SJCRH30 (cell line): ENCODE results near the gene KCNMA1. TPM values are rescaled to one million over a fixed set of nuclear protein-coding genes. Genes with fewer than 3 reads are reported as not detected.
"Not testable (repeated sequence)": the region's sequence is repeated elsewhere in the genome, so short reads cannot be mapped to it uniquely, and the experiment has no call there.

Source experiments
- DNase-seq, 2 experiments: peaks; one replicate each; pipeline ENCODE4 v3.0.0-alpha.2; 2015 to 2020
- H3K27ac ChIP-seq: fragments of 250-450 bp; sonication (Bioruptor Pico); 2 replicates; pipeline ENCODE4 v1.5.1; 2020; ENCODE audit warnings: mild to moderate bottlenecking, moderate library complexity
- H3K27me3 ChIP-seq: fragments of 250-450 bp; sonication (Bioruptor Pico); 2 replicates; pipeline ENCODE4 v1.5.1; 2020; ENCODE audit warnings: mild to moderate bottlenecking, moderate library complexity
- H3K36me3 ChIP-seq: fragments of 250-450 bp; sonication (Bioruptor Pico); 2 replicates; pipeline ENCODE4 v1.5.1; 2020; ENCODE audit warnings: mild to moderate bottlenecking, moderate library complexity
- H3K4me1 ChIP-seq: fragments of 250-450 bp; sonication (Bioruptor Pico); 2 replicates; pipeline ENCODE4 v1.5.1; 2020; ENCODE audit warnings: mild to moderate bottlenecking, moderate library complexity
- H3K4me3 ChIP-seq: fragments of 250-450 bp; sonication (Bioruptor Pico); 2 replicates; pipeline ENCODE4 v1.5.1; 2020; ENCODE audit warnings: mild to moderate bottlenecking, moderate library complexity
- H3K9me3 ChIP-seq: fragments of 250-450 bp; sonication (Bioruptor Pico); replicated peaks from 2 replicates; pipeline ENCODE4 v1.5.1; 2020; ENCODE audit warnings: mild to moderate bottlenecking, moderate library complexity
- total RNA-seq: library from RNA; depleted of rRNA; stranded (reverse); fragments of >200 nt; shearing (Covaris generic); gene quantifications from 2 replicates; pipeline ENCODE4 v1.2.3, GENCODE V29; 2014

The KCNMA1 gene
- total RNA-seq, 1 experiment from 2014 or later = 0.69 TPM

GRCh38 chr10:77359287-77359691, 278.3 kb downstream of the KCNMA1 start:
- no peaks in the 10 kb centered on the region for H3K27me3 ChIP-seq
- peaks cover 29% of the 10 kb centered on the region for H3K4me1 ChIP-seq
- no peak overlapping the region for H3K27ac ChIP-seq
- H3K9me3 ChIP-seq = no peaks in the 10 kb centered on the region
- H3K4me3 ChIP-seq = no peak overlapping the region
- peak; percentile 37 to 71 for DNase-seq
- H3K36me3 ChIP-seq = no peaks in the 10 kb centered on the region

DNA sequence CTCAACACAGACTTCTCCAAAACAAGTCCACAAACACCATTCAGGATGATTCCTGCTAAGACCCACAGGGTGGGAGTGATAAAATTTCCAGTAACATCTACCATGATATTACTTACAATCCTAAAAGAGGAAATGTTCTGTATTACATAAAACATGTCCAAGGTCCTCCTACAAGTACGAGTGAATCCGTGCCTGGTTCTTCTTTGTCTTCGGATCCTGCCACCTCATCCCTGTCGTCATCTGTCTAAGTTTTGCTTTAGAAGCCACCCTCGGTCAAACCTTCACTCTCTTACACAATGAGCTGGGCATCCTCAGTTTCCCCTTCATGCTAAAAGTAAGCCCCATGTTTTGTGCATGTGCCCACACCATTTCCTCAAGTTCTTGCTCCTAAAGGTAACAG, 279.0 kb downstream of the KCNMA1 start:
- Histone ChIP-seq H3K36me3 (no peaks in the 10 kb centered on the region), H3K9me3 (no peaks in the 10 kb centered on the region), H3K4me3 (no peak overlapping the region), H3K27me3 (no peaks in the 10 kb centered on the region), H3K4me1 (peaks cover 29% of the 10 kb centered on the region), H3K27ac (no peak overlapping the region)
- DNase-seq = no peak

- Histone ChIP-seq H3K36me3 (no peaks in the 10 kb centered on the region), H3K4me3 (no peak overlapping the region), H3K27ac (no peak overlapping the region), H3K27me3 (no peaks in the 10 kb centered on the region), H3K4me1 (peaks cover 29% of the 10 kb centered on the region), H3K9me3 (no peaks in the 10 kb centered on the region)
- DNase-seq = no peak
Measured at GRCh38 chr10:77357611-77358310, 279.8 kb downstream of the KCNMA1 start.

- Histone ChIP-seq H3K4me3 (no peak overlapping the region), H3K27ac (no peak overlapping the region), H3K36me3 (no peaks in the 10 kb centered on the region), H3K4me1 (peaks cover 35% of the 10 kb centered on the region), H3K9me3 (no peaks in the 10 kb centered on the region), H3K27me3 (no peaks in the 10 kb centered on the region)
- no peak for DNase-seq
Measured at GRCh38 chr10:77357185-77357584, 280.4 kb downstream of the KCNMA1 start.

DNA sequence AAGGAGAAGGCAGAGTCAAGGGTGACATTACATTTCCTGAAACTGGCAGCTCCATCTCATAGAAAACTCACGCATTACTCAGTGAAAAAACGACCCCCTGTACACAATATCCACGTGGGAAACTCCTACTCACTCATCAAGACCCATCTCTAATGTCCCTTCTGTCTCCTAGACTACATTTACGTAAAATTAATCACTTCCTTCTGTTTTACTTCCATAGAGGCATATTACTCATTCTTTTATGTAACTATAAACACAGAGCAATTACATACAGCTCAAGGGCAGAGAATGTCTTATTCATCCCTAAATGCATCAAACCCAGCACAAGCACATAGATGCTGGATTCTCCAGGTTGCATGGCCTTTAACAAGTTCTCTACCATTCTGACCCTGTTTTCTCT, 281.8 kb downstream of the KCNMA1 start:
- Histone ChIP-seq H3K4me3 (no peak overlapping the region), H3K27ac (no peak overlapping the region), H3K9me3 (no peaks in the 10 kb centered on the region), H3K36me3 (no peaks in the 10 kb centered on the region), H3K4me1 (peaks cover 39% of the 10 kb centered on the region), H3K27me3 (no peaks in the 10 kb centered on the region)
- DNase-seq = no peak

GRCh38 chr10:77351386-77351785, 286.2 kb downstream of the KCNMA1 start:
- no peaks in the 10 kb centered on the region for H3K27me3 ChIP-seq
- no peak overlapping the region for H3K4me3 ChIP-seq
- H3K4me1 ChIP-seq = peaks cover 36% of the 10 kb centered on the region
- peak overlapping the region; percentile 52 for H3K27ac ChIP-seq
- peaks cover 7% of the 10 kb centered on the region; the same call in 1 of the 2 replicates for H3K9me3 ChIP-seq
- DNase-seq = peak; percentile 19 to 45
- no peaks in the 10 kb centered on the region for H3K36me3 ChIP-seq

GRCh38 chr10:77350711-77351119, 286.9 kb downstream of the KCNMA1 start:
- no peaks in the 10 kb centered on the region for H3K36me3 ChIP-seq
- peak; percentile 94 to 97 for DNase-seq
- peak overlapping the region; percentile 52 for H3K27ac ChIP-seq
- H3K4me3 ChIP-seq = no peak overlapping the region
- no peaks in the 10 kb centered on the region for H3K27me3 ChIP-seq
- H3K9me3 ChIP-seq = peaks cover 7% of the 10 kb centered on the region; the same call in 1 of the 2 replicates
- peaks cover 36% of the 10 kb centered on the region for H3K4me1 ChIP-seq

DNA sequence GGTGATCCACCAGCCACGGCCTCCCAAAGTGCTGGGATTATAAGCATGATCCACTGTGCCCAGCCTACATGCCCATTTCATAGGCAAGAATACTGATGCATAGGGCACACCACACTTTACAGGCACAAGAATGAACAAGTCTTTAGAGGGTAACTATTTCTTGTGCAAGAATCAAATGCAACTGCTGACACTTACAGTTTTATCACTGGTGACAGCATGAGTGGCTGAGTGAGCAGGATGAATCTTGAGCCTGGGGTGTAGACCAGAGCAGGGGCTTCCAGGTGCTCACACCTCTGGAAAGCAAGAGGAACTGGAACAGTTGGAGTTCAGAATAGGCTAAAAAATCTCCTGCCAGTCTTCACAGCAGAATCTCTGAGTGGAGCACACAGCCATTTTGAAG, 287.5 kb downstream of the KCNMA1 start:
- Histone ChIP-seq H3K4me3 (no peak overlapping the region), H3K27me3 (no peaks in the 10 kb centered on the region), H3K4me1 (peaks cover 36% of the 10 kb centered on the region), H3K27ac (peak overlapping the region; percentile 40), H3K9me3 (peaks cover 7% of the 10 kb centered on the region; the same call in 1 of the 2 replicates), H3K36me3 (no peaks in the 10 kb centered on the region)
- no peak for DNase-seq

DNA sequence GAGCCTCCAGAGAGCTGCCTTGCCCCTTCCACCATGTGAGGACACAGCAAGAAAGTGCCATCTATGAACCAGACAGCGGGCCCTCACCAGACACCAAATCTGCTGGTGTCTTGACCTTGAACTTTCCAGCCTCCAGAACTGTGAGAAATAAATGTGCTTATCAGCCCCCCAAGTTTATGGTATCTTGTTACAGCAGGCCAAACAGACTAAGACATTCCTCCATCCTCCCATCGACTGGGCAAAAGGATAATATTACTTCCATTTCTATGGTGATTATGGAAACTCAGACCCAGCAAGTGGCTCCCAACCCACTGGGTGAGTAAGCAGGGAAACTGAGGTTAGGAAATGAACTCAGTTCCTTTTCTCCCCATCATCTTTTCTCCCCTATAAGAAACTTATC, 288.4 kb downstream of the KCNMA1 start:
- no peak overlapping the region for H3K27ac ChIP-seq
- no peak for DNase-seq
- no peaks in the 10 kb centered on the region for H3K36me3 ChIP-seq
- no peak overlapping the region for H3K4me3 ChIP-seq
- no peaks in the 10 kb centered on the region for H3K27me3 ChIP-seq
- H3K4me1 ChIP-seq = peaks cover 36% of the 10 kb centered on the region
- peaks cover 7% of the 10 kb centered on the region; the same call in 1 of the 2 replicates for H3K9me3 ChIP-seq

- H3K27ac ChIP-seq = no peak overlapping the region
- H3K9me3 ChIP-seq = peaks cover 7% of the 10 kb centered on the region; the same call in 1 of the 2 replicates
- H3K27me3 ChIP-seq = no peaks in the 10 kb centered on the region
- H3K4me1 ChIP-seq = peaks cover 36% of the 10 kb centered on the region
- no peak for DNase-seq
- H3K4me3 ChIP-seq = no peak overlapping the region
- no peaks in the 10 kb centered on the region for H3K36me3 ChIP-seq
Measured at GRCh38 chr10:77348751-77349150, 288.9 kb downstream of the KCNMA1 start.

- peaks cover 36% of the 10 kb centered on the region for H3K4me1 ChIP-seq
- no peak for DNase-seq
- no peak overlapping the region for H3K4me3 ChIP-seq
- no peaks in the 10 kb centered on the region for H3K27me3 ChIP-seq
- peaks cover 7% of the 10 kb centered on the region; the same call in 1 of the 2 replicates for H3K9me3 ChIP-seq
- H3K27ac ChIP-seq = no peak overlapping the region
- H3K36me3 ChIP-seq = no peaks in the 10 kb centered on the region
Measured at GRCh38 chr10:77348082-77348481, 289.5 kb downstream of the KCNMA1 start.

- Histone ChIP-seq H3K9me3 (peaks cover 7% of the 10 kb centered on the region; the same call in 1 of the 2 replicates), H3K27ac (no peak overlapping the region), H3K4me3 (no peak overlapping the region), H3K4me1 (peaks cover 30% of the 10 kb centered on the region), H3K27me3 (no peaks in the 10 kb centered on the region), H3K36me3 (no peaks in the 10 kb centered on the region)
- DNase-seq = no peak
Measured at GRCh38 chr10:77347052-77347451, 290.6 kb downstream of the KCNMA1 start.

DNA sequence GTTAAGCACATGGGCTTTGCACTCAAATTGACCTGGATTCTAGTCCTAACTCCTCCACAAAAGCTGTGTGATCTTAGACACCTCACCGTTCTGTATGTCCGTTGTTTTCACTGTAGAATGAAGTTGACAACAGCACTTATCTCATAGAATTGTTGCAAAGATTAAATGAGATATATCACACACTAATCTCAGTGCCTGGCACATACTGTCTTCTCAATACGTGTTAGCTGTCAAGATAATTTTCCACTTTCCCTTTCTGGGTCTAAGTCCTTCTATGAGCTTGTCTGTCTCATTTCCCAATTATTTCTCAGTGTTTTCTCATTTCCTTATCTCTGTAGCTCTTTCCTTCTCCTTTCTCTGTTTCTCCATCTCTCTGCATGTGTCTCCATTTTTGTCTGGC, 296.6 kb downstream of the KCNMA1 start:
- H3K27ac ChIP-seq = no peak overlapping the region
- H3K9me3 ChIP-seq = peaks cover 10% of the 10 kb centered on the region
- no peak overlapping the region for H3K4me3 ChIP-seq
- H3K4me1 ChIP-seq = peaks cover 8% of the 10 kb centered on the region; the same call in 1 of the 2 replicates
- H3K27me3 ChIP-seq = no peaks in the 10 kb centered on the region
- DNase-seq = no peak
- no peaks in the 10 kb centered on the region for H3K36me3 ChIP-seq

GRCh38 chr10:77339872-77340271, 297.7 kb downstream of the KCNMA1 start:
- H3K36me3 ChIP-seq, H3K9me3 ChIP-seq, H3K4me1 ChIP-seq, H3K27me3 ChIP-seq, H3K4me3 ChIP-seq: not testable (repeated sequence)
- peak overlapping the region; percentile 68 for H3K27ac ChIP-seq
- DNase-seq = peak; percentile 20 to 51

GRCh38 chr10:77339166-77339565, 298.4 kb downstream of the KCNMA1 start:
- Histone ChIP-seq H3K27me3 (no peaks in the 10 kb centered on the region), H3K4me1 (peaks cover 8% of the 10 kb centered on the region; the same call in 1 of the 2 replicates), H3K4me3 (no peak overlapping the region), H3K9me3 (peaks cover 10% of the 10 kb centered on the region), H3K27ac (peak overlapping the region; percentile 68), H3K36me3 (no peaks in the 10 kb centered on the region)
- no peak for DNase-seq

DNA sequence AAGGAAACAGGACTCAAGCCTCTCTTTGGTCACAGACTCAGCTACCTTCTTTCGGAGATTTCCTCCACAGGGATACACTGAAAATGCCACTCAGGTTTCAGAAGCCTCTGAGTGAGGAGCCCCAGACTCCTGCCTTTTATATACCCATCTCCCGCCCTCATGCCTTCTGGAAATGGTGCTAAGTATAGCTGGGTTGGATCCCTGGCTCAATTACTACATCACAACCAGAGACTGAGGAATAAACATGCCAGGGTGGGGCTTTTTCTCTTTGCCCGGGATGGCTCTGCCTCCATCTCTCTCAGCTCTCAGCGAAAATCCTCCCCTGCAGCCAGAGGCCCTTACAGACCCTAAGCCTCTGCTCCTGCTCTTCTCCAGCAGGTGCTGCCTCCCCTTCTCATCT, 299.5 kb downstream of the KCNMA1 start:
- Histone ChIP-seq H3K4me3 (no peak overlapping the region), H3K4me1 (peaks cover 10% of the 10 kb centered on the region), H3K9me3 (peaks cover 10% of the 10 kb centered on the region)

More for the DNA sequence above, 299.5 kb downstream of the KCNMA1 start:
- no peak for DNase-seq
- H3K36me3 ChIP-seq = no peaks in the 10 kb centered on the region
- no peak overlapping the region for H3K27ac ChIP-seq
- no peaks in the 10 kb centered on the region for H3K27me3 ChIP-seq
